ENCODE data around the gene ADRA1B.

Gene ADRA1B

GRCh38 chr5:159915904-159916840, at the start of gene ADRA1B:
Gene ADRA1B, plus strand, starts transcription at chr5:159916482. Its CDS starts 424 bp downstream, at chr5:159916906.
- DNase-seq, result no peak

DNA sequence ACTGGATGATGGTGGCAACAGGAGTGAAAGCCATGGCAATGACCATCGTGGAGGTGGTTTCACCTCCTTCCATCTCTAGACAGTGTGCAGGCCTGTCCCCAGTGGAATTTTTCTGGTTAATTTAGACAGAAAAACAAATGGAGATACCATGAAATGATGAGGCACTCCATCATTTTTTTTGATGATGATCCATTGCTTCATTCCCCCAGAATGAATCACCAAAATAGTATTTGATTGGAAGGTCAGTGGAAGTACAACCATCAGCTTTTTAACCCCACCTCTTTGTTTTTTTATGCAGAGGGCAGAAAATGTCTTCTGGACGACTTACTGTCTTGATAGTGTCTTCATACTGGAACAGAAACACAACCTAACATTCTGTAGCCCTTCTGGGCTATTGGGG, 42.6 kb upstream of the ADRA1B start:
- DNase-seq, result no peak

DNA sequence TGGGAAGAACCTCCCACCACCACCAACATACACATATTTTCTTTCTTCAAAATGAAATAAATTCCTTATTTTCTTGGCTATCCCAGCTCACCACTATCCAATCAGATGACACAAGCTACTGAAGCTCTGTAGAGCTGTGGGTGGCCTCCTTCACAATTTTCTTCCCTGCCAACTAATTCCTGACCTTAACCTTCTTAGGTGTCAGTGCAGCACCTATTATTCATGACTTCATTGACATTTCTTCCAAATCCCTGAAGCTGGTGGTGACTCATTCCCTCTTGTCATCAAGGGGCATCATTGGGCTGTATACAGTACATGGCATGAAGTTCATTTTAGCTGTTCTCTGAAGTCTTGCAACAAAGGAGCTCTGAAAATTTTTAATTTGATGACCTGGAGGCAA, 42.0 kb upstream of the ADRA1B start:
- DNase-seq, result no peak

- no peak for DNase-seq
Observed at GRCh38 chr5:159877016-159877415, 39.3 kb upstream of the ADRA1B start.

DNA sequence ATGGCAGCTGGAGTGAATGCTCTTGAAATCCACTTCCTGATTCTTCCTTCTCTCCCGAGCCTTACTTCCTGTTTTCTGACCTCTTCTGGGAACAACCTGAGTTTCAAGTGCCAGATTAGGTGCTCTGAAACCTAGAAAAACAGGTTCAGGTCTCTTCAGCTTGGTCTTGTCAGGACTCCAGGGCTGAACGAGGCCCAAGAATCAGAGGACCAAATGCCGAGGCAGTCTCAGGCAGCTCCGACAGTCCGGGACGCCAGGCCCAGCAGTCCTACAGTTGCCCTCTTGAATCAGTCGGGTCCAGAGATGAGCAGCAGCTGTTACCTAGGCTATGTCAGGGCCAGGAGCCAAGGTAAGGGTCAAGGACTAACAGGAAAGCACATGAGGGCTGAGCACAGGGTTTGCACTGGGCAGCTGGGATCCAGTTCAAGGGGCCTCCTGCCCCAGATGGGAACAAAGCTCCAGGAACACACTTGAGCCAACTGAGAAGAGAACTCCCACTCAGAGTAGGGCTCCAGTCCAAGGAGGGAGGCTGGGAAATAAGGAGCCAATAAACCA, 38.3 kb upstream of the ADRA1B start:
- DNase-seq, result no peak

GRCh38 chr5:159878988-159879471, 37.3 kb upstream of the ADRA1B start:
- DNase-seq, result no peak

DNA sequence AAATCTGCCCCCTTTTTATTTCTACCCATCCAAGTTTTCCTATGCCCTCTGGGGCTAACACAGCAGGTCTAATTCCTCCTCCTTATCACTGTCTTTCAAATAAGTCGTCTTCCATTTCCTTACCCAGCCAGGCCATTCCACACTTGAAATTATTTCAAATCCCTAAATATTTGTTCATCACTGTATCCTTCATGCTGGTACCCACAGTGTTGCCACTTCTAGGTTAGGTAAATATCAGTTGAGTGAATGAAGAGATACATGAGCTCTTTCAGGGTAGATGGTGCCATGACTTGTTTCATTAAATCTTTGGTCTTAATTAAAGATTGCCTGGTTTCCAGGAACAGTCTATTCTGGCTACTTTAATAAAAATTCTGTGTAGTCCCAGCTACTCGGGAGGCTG, 35.6 kb upstream of the ADRA1B start:
- no peak for DNase-seq

GRCh38 chr5:159881967-159882366, 34.3 kb upstream of the ADRA1B start:
- no peak for DNase-seq

- no peak for DNase-seq
Observed at GRCh38 chr5:159883522-159883950, 32.7 kb upstream of the ADRA1B start.

DNA sequence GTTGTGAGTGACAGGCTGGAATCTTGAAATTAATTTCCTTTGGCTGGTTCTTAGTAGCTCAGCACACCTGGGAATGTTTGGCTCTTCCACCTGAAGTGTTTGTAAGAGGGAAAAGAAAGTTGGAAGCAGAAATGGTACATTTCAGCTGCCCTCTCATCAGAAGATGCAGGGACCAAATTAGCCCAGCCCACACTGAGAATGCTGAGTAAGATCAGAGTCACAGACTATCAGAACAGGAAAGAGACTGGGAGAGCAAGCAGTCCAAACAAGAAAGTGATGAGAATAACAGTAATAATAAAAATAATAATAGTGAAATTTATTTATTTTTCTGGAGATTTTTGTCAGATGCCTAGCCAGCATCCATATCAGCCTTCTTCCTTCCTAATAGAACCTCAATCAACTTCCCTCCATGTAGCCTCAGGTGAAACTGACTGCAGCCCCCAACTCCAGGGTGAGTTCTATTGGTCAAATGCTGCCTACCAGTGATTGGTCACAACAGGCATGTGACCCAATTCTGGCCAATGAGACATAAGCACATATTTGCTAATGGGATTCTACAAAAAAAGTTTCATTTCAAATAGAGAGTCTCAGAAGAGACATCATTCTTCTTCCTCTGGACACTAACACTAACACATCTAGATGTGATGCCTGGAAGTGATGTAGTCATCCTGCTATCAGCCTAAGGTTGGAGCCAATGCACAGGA, 31.2 kb upstream of the ADRA1B start:
- no peak for DNase-seq

GRCh38 chr5:159886296-159886695, 30.0 kb upstream of the ADRA1B start:
- no peak for DNase-seq

DNA sequence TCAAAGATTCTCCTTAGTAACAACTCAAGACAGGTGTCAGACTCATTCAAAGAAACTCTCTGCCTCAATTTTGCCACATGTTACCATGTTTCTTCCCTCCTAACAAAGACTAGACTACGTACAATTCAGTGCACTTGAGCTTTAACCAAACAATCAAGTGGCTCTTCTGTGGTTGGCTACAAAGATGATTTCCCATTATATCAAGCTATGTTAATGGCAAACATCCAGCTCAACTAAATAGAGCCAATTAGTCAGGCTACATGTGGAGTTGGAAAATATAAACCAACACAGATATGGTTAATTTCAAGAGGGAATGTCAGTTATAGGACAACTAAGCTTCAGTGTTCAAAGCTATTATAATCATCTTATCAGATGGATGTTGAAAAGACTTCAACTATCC, 29.2 kb upstream of the ADRA1B start:
- DNase-seq, result no peak

DNA sequence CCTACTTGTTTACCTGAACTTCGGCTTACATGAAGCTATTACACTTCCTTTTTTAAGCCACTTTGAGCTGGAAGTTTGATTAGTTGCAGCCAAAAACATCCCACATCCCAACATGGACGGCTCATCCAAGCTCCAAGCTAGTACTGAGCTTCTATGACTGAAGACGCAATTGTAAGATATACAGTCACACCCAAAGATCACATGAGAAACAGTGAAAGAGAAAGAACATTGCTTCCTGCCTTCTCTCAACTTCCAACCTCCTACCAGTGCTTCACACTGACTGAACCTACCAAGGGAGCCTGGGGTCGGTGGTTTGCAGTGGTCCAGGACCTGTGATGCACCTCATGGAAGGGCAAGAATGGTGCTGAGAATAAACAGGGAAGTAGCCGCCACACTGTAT, 27.4 kb upstream of the ADRA1B start:
- DNase-seq, result no peak

DNA sequence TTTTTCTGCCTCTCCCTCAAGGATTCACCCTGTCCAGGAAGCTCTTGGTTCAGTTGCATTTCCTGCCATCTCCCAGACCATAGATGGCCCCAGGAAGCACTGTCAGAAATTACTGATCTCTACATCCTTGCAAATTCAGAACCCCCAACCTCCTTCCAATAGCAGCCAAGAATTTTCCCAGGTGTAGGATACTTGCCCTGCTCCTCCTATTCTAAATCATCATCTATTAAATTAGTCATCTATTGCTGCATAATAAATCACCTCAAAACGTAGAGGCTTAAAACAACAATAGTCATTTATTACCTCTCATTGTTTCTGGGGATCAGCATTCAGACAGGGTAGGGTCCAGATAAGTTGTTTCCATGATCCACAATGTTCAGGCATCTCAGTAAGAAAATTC, 26.1 kb upstream of the ADRA1B start:
- no peak for DNase-seq

- no peak for DNase-seq
Observed at GRCh38 chr5:159891371-159891770, 24.9 kb upstream of the ADRA1B start.

GRCh38 chr5:159893040-159893695, 23.1 kb upstream of the ADRA1B start:
- DNase-seq, result no peak

- no peak for DNase-seq
Observed at GRCh38 chr5:159894149-159894720, 22.0 kb upstream of the ADRA1B start.

GRCh38 chr5:159897786-159898393, 18.4 kb upstream of the ADRA1B start:
- no peak for DNase-seq

- no peak for DNase-seq
Observed at GRCh38 chr5:159899067-159900049, 16.9 kb upstream of the ADRA1B start.

- DNase-seq, result no peak
Observed at GRCh38 chr5:159901308-159901707, 15.0 kb upstream of the ADRA1B start.

GRCh38 chr5:159901772-159902171, 14.5 kb upstream of the ADRA1B start:
- no peak for DNase-seq
